HCT116 (cell line): ENCODE results near the gene POP4. TPM values are rescaled to one million over a fixed set of nuclear protein-coding genes. Genes with fewer than 3 reads are reported as not detected.

ENCODE experiments used
- ATAC-seq: fragments of 200-7000 bp; cut with Tn5 transposase; 2 replicates; pipeline ENCODE4 v1.9.1; 2020; ENCODE audit warnings: mild to moderate bottlenecking, moderate library complexity
- BruUV-seq: library from RNA; stranded (reverse); fragments of 400-500 nt; replicated peaks from 2 replicates; lab custom pipeline; 2021; lab: Mats Ljungman, UMichigan
- CTCF ChIA-PET: fragments of 300-600 bp; sonication (Branson Sonifier 250); formaldehyde crosslinking; loops from one replicate; lab custom pipeline; 2021; ENCODE audit warnings: antibody characterized with exemption; lab: Charles Lee
- POLR2A ChIA-PET: fragments of 300-600, 350-600 bp; sonication (Branson Sonifier 250); formaldehyde crosslinking; loops from one replicate; lab custom pipeline; 2021; ENCODE audit warnings: antibody characterized with exemption; lab: Charles Lee
- RAD21 ChIA-PET, 2 experiments: fragments of 300-600 bp; sonication (Branson Sonifier 250); formaldehyde crosslinking; loops; one replicate each; lab custom pipeline; 2023; ENCODE audit warnings: low total read pairs in 2 of 2; ENCODE audit not compliant: uncharacterized antibody in 2 of 2, unreplicated experiment in 2 of 2, low non-redundant PET in 1 of 2; lab: Charles Lee
- DNase-seq: peaks from one replicate; pipeline ENCODE4 v3.0.0-alpha.2; 2010; ENCODE audit warnings: low read depth, low spot score
- H2AFZ ChIP-seq: fragments of 200-600 bp; shearing (Covaris generic), sonication (generic); 2 replicates; pipeline ENCODE4 v1.6.1; 2017; ENCODE audit warnings: low read depth, mixed run types, mixed read lengths, antibody characterized with exemption, low read length; ENCODE audit not compliant: poor library complexity, severe bottlenecking
- H3K27ac ChIP-seq: 2 replicates; pipeline ENCODE4 v1.5.1; 2012; ENCODE audit warnings: low read depth, low read length
- H3K27me3 ChIP-seq: fragments of 200-600 bp; sonication (generic); 2 replicates; pipeline ENCODE4 v1.6.1; 2016; ENCODE audit warnings: mixed run types, low read length, mixed read lengths; ENCODE audit not compliant: insufficient read depth
- H3K36me3 ChIP-seq, 2 experiments: fragments of 200-500 bp in 1 of 2; fragments of 200-600 bp in 1 of 2; sonication (Bioruptor generic) in 1 of 2; sonication (generic) in 1 of 2; 2 replicates each; pipeline versions ENCODE4 v1.5.1 to v1.6.1; 2014 to 2016; ENCODE audit warnings: low read length in 2 of 2, inconsistent platforms in 1 of 2, mixed read lengths in 1 of 2, mixed run types in 1 of 2; ENCODE audit not compliant: insufficient read depth in 2 of 2, control insufficient read depth in 1 of 2
- H3K4me1 ChIP-seq, 2 experiments: fragments of 200-600 bp in 1 of 2; sonication (generic) in 1 of 2; 2 replicates each; pipeline versions ENCODE4 v1.5.1 to v1.6.1; 2012 to 2017; ENCODE audit warnings: low read length in 2 of 2, inconsistent platforms in 1 of 2, mild to moderate bottlenecking in 1 of 2, mixed read lengths in 1 of 2, mixed run types in 1 of 2, moderate library complexity in 1 of 2; ENCODE audit not compliant: insufficient read depth in 2 of 2, control insufficient read depth in 1 of 2
- H3K4me2 ChIP-seq: fragments of 200-600 bp; sonication (generic); 2 replicates; pipeline ENCODE4 v1.6.1; 2017; ENCODE audit warnings: mixed run types, low read length, mixed read lengths
- H3K4me3 ChIP-seq, 2 experiments: fragments of 200-600 bp in 1 of 2; sonication (generic) in 1 of 2; replicated peaks in 1 of 2; 2 replicates each; pipeline ENCODE4 v1.5.1; 2011 to 2016; ENCODE audit warnings: low read length in 2 of 2, control low read depth in 1 of 2, low read depth in 1 of 2, mild to moderate bottlenecking in 1 of 2, mixed read lengths in 1 of 2, mixed run types in 1 of 2
- H3K79me2 ChIP-seq: fragments of 200-600 bp; sonication (generic); 2 replicates; pipeline ENCODE4 v1.6.1; 2017; ENCODE audit warnings: mild to moderate bottlenecking, mixed run types, low read length, moderate library complexity, mixed read lengths; ENCODE audit not compliant: insufficient read depth
- H3K9ac ChIP-seq: fragments of 200-600 bp; sonication (generic); 2 replicates; pipeline ENCODE4 v1.6.1; 2016; ENCODE audit warnings: low read length, mixed read lengths
- H3K9me2 ChIP-seq: fragments of 200-600 bp; sonication (generic), shearing (Covaris generic); 2 replicates; pipeline ENCODE4 v1.6.1; 2017; ENCODE audit warnings: mixed run types, mild to moderate bottlenecking, moderate library complexity; ENCODE audit not compliant: insufficient read depth
- H3K9me3 ChIP-seq, 2 experiments: fragments of 200-500 bp in 1 of 2; fragments of 200-600 bp in 1 of 2; sonication (Bioruptor generic) in 1 of 2; sonication (generic) in 1 of 2; 2 replicates each; pipeline ENCODE4 v1.6.1; 2014 to 2017; ENCODE audit warnings: low read length in 2 of 2, mixed read lengths in 2 of 2, inconsistent platforms in 1 of 2, low read depth in 1 of 2, mild to moderate bottlenecking in 1 of 2, mixed run types in 1 of 2, moderate library complexity in 1 of 2; ENCODE audit not compliant: control insufficient read depth in 1 of 2, insufficient read depth in 1 of 2
- H4K20me1 ChIP-seq: fragments of 200-600 bp; sonication (generic), shearing (Covaris generic); 2 replicates; pipeline ENCODE4 v1.6.1; 2017; ENCODE audit warnings: mixed run types, mild to moderate bottlenecking, moderate library complexity; ENCODE audit not compliant: insufficient read depth
- EZH2phosphoT487 ChIP-seq: fragments of 200-600 bp; IDR thresholded peaks from 2 replicates; pipeline ENCODE4 v1.6.1; 2018; ENCODE audit warnings: antibody characterized with exemption, borderline replicate concordance
- POLR2AphosphoS5 ChIP-seq: IDR thresholded peaks from 2 replicates; pipeline ENCODE4 v1.6.1; 2011; ENCODE audit warnings: mild to moderate bottlenecking, low read depth, low read length, moderate library complexity
- SIN3A ChIP-seq: IDR thresholded peaks from 2 replicates; pipeline ENCODE4 v1.6.1; 2012; ENCODE audit warnings: low read depth
- intact Hi-C: fragments of 100-400 bp; cut with micrococcal nuclease; formaldehyde crosslinking; loops from 2 replicates; pipeline ENCODE4 v1.10.0; 2022
- total RNA-seq: library from RNA; stranded (reverse); gene quantifications from one replicate; pipeline ENCODE4 v1.2.1, GENCODE V29; 2021; ENCODE audit not compliant: unreplicated experiment
- TF ChIP-seq, protein P1 (sequence below): IDR thresholded peaks from 2 replicates; pipeline ENCODE4 v1.6.1; 2012
- TF ChIP-seq, protein P2 (sequence below), 3 experiments: fragments of 200-600 bp in 1 of 3; sonication (generic) in 1 of 3; IDR thresholded peaks in 2 of 3; conservative IDR thresholded peaks in 1 of 3; 2 replicates each; pipeline ENCODE4 v1.5.1; 2012 to 2017; ENCODE audit warnings: low read depth in 2 of 3, low read length in 2 of 3, antibody characterized with exemption in 1 of 3, borderline replicate concordance in 1 of 3, control low read depth in 1 of 3, mild to moderate bottlenecking in 1 of 3, mixed read lengths in 1 of 3, mixed run types in 1 of 3, moderate library complexity in 1 of 3; ENCODE audit not compliant: insufficient read depth in 1 of 3

POP4 gene
- total RNA-seq, 1 experiment from 2014 or later = 61.2 TPM

DNA sequence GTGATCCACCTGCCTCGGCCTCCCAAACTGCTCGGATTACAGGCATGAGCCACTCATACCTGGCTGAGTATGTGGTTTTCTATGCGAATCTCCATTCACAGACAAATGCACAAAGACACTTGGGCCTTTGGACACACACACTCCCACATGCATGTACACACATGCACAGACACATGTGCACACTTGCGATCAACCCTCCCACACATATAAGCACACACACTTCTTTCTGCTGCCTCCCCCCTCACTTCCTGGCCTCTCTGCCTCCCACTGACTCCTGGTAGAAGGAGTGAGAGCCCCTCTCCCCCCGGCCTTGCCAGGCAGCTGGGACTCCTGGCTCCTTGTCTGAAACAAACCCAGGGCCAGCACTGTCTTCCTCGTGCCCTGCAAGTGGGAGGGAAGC, 29.9 kb downstream of the POP4 start:
- RAD21 ChIA-PET = no interaction called here

DNA sequence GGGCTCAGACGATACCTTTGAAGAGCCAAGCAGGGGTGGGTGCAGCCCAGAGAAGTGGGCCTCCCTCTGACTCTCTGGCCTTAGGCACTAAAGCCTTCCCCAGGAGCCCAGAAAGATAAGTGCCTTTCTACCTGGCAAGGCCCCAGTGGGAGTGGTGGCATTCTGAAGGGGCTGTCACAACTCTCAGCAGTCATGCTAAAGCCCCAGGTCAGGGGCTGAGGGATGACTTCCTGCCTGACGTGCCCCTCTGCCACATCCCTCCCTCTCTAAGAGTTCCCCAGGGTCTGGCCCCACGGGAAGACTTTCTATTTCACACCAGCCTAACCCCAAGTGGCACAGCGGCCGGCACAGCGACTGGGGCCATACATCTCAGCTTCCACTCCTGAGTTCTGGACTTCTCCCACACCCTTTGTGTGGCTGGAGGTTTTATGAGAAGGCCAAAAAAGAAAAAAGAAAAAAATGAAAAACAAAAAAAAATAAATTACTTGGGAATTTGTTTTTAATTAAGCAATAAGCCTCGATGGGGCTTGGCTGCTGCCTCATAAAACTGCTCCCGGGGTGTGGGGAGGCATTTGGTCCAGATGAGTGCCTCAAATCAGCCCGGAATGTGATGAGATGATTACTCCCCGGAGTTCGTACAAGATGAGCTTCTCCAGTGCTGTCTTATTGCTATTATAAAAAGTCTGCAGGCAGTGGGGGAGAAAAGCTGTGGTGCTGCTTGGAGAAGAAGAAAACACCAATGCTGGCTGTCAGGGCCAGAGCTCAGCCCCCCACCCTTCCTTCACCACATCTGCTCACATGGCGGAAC, 30.7 kb downstream of the POP4 start:
- POLR2A ChIA-PET = no interaction called here
- Histone ChIP-seq H3K9ac (no peak overlapping the region), H3K4me2 (no peak overlapping the region), H2AFZ (no peak overlapping the region), H3K79me2 (no peaks in the 10 kb centered on the region), H3K27ac (no peak overlapping the region), H3K4me1 (no peaks in the 10 kb centered on the region), H3K9me3 (no peaks in the 10 kb centered on the region), H3K27me3 (no peaks in the 10 kb centered on the region), H3K36me3 (no peaks in the 10 kb centered on the region)
- CTCF ChIA-PET = no interaction called here
- ATAC-seq = no peak
- no TSS peak for BruUV-seq
- RAD21 ChIA-PET = no interaction called here
- intact Hi-C loops = no loop called here
- TF ChIP-seq SIN3A = no peak
- TF ChIP-seq POLR2AphosphoS5 = no peak
- TF ChIP-seq EZH2phosphoT487 = no peak
- TF ChIP-seq, protein P1, sequence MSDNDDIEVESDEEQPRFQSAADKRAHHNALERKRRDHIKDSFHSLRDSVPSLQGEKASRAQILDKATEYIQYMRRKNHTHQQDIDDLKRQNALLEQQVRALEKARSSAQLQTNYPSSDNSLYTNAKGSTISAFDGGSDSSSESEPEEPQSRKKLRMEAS = no peak
- TF ChIP-seq, all 23 proteins: peak for 0
- H3K9me2 ChIP-seq = no peaks in the 10 kb centered on the region
- no peak for DNase-seq
- H3K4me3 ChIP-seq = no peak overlapping the region
- H4K20me1 ChIP-seq = no peaks in the 10 kb centered on the region

More for the DNA sequence above, 29.9 kb downstream of the POP4 start:
- CTCF ChIA-PET = no interaction called here
- Histone ChIP-seq H3K9me3 (no peaks in the 10 kb centered on the region), H2AFZ (no peak overlapping the region), H4K20me1 (no peaks in the 10 kb centered on the region), H3K27me3 (no peaks in the 10 kb centered on the region), H3K9me2 (no peaks in the 10 kb centered on the region), H3K9ac (no peak overlapping the region), H3K79me2 (no peaks in the 10 kb centered on the region), H3K36me3 (no peaks in the 10 kb centered on the region), H3K27ac (no peak overlapping the region), H3K4me1 (no peaks in the 10 kb centered on the region), H3K4me3 (no peak overlapping the region), H3K4me2 (no peak overlapping the region)
- POLR2A ChIA-PET = no interaction called here
- DNase-seq (no peak), ATAC-seq (no peak)
- TF ChIP-seq, protein P2, sequence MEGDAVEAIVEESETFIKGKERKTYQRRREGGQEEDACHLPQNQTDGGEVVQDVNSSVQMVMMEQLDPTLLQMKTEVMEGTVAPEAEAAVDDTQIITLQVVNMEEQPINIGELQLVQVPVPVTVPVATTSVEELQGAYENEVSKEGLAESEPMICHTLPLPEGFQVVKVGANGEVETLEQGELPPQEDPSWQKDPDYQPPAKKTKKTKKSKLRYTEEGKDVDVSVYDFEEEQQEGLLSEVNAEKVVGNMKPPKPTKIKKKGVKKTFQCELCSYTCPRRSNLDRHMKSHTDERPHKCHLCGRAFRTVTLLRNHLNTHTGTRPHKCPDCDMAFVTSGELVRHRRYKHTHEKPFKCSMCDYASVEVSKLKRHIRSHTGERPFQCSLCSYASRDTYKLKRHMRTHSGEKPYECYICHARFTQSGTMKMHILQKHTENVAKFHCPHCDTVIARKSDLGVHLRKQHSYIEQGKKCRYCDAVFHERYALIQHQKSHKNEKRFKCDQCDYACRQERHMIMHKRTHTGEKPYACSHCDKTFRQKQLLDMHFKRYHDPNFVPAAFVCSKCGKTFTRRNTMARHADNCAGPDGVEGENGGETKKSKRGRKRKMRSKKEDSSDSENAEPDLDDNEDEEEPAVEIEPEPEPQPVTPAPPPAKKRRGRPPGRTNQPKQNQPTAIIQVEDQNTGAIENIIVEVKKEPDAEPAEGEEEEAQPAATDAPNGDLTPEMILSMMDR (IDR thresholded peaks at IDR 0.05 in 2 of 3, conservative IDR thresholded peaks at IDR 0.05 in 1 of 3; ENCODE audit: borderline replicate concordance in 1 of 3, insufficient read depth in 1 of 3, low read depth in 2 of 3, low read length in 2 of 3) = no peak
- intact Hi-C loops = no loop called here
- no TSS peak for BruUV-seq
